PFSK-1 (cell line): Measurements from ENCODE around the gene ADAMTSL4.

Experiments
- FOXP2 ChIP-seq: optimal IDR thresholded peaks from 2 replicates; pipeline ENCODE3; 2011; ENCODE audit warnings: borderline replicate concordance, control low read depth, inconsistent platforms; ENCODE audit not compliant: insufficient read depth; ENCODE audit errors: extremely low read length, extremely low read depth
- POLR2AphosphoS5 ChIP-seq: IDR thresholded peaks from 2 replicates; pipeline ENCODE4 v1.6.1; 2012; ENCODE audit warnings: low read depth, mild to moderate bottlenecking, control low read depth, low read length, moderate library complexity
- REST ChIP-seq, 2 experiments: IDR thresholded peaks; 2 replicates each; pipeline versions ENCODE4 v1.6.1 to v1.8.0; 2011 to 2012; ENCODE audit warnings: low read depth in 2 of 2, low read length in 2 of 2, control low read depth in 1 of 2, inconsistent platforms in 1 of 2, mild to moderate bottlenecking in 1 of 2, moderate library complexity in 1 of 2; ENCODE audit not compliant: insufficient read depth in 1 of 2
- SIN3A ChIP-seq: IDR thresholded peaks from 2 replicates; pipeline ENCODE4 v1.6.1; 2012; ENCODE audit warnings: mild to moderate bottlenecking, low read length, moderate library complexity, borderline replicate concordance; ENCODE audit not compliant: insufficient read depth
- TAF1 ChIP-seq: IDR thresholded peaks from 2 replicates; pipeline ENCODE4 v1.6.1; 2012; ENCODE audit warnings: low read length, control low read depth, borderline replicate concordance; ENCODE audit not compliant: insufficient read depth

- TF ChIP-seq POLR2AphosphoS5 (no peak), REST (IDR thresholded peaks at IDR 0.05; ENCODE audit: insufficient read depth in 1 of 2, low read depth in 2 of 2, low read length in 2 of 2) (no peak), TAF1 (no peak), FOXP2 (no peak), SIN3A (no peak)
These were observed 27.1 kb downstream of the ADAMTSL4 start for GRCh38 chr1:150576367-150576711.
